ENCODE measurements around the gene SLAIN2.

DNA sequence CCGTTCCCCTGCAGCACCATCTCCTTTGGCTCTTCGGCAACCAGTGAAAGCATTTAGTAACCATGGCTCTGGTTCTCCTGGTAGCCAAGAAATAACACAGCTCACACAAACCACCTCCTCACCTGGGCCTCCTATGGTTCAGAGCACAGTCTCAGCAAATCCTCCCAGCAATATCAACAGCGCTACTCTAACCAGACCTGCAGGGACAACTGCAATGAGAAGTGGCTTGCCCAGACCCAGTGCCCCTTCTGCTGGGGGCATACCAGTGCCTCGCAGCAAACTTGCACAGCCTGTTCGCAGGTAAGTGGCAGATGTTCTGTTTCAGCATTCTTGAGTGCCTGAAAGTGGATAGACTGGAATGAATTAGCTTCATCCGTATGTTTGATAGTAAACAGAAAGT lies 78.8 kb downstream of the SLAIN2 start:
- TF ChIP-seq CTCF (IDR thresholded peaks at IDR 0.05) (no peak), POLR2A (IDR thresholded peaks at IDR 0.05) (no peak)
